Measurements from ENCODE around the gene PCSK5.
"Not testable (repeated sequence)": the region's sequence is repeated elsewhere in the genome, so short reads cannot be mapped to it uniquely, and the experiment has no call there.

The PCSK5 gene

GRCh38 chr9:75891277-75891741, 836 bp downstream of the PCSK5 start:
- DNase-seq = no peak

DNA sequence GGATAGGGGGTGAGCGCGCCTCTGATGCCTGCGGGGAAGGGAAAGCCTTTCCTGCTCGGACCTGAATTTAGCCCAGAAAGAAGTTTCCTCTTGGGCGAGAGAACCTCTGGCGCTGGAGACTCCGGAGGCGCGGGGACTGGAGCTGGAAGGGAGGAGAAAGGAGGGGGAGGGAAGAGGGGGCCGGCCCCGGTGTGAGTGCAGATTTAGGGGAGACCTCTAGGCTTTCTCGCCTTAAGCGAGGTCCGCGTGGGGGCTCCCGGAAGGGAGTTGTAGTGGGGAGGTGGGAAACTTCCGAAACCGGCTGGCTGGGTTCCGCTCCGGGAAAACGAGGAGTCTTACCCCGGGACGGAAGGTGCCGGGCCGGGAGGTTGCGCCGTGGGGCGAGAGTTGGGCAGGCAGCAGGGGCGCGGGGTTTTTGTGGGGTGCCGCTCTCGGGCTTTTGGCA, 1.3 kb downstream of the PCSK5 start:
- DNase-seq = no peak

GRCh38 chr9:75892216-75892911, 1.9 kb downstream of the PCSK5 start:
- no peak for DNase-seq

DNA sequence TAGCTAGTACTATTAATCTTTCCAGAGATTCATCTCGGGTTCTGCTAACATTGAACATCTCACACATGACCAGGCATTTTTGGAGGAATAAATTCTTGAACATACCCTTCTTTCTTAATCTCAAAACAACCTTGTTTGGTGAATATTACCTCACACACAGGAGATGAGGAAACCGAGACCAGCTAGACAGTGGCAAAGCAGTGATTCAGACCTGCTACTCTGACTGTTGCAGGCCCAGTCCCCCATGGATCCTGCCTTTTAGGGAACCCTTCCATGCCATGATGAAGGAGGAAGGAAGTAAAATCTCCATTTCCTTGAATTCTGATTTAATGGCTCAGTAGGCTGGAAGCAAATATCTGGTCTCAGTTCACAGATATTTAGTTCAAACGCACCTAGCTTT, 2.6 kb downstream of the PCSK5 start:
- DNase-seq = no peak

- DNase-seq = no peak
These were observed 4.1 kb downstream of the PCSK5 start for GRCh38 chr9:75894566-75894965.

DNA sequence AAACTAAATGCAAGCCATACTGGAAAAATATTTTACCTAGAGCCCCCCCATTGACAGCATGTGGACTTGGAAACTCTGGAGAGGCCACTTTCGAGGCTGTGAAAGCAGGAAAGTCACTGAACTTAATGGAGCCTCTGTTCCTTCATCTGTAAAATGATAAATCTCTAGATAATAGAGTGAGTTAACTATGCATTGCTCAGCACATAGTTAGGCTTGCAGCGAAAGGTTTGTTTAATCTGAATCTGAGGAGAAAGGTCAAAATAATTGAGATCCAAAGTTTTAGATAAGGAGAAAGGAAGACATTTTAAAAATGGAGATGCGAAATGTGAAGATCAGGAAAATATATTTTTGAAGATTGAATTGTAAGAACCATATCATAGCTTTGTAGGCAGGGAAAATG, 4.6 kb downstream of the PCSK5 start:
- DNase-seq = no peak

GRCh38 chr9:75896193-75896592, 5.7 kb downstream of the PCSK5 start:
- no peak for DNase-seq

DNA sequence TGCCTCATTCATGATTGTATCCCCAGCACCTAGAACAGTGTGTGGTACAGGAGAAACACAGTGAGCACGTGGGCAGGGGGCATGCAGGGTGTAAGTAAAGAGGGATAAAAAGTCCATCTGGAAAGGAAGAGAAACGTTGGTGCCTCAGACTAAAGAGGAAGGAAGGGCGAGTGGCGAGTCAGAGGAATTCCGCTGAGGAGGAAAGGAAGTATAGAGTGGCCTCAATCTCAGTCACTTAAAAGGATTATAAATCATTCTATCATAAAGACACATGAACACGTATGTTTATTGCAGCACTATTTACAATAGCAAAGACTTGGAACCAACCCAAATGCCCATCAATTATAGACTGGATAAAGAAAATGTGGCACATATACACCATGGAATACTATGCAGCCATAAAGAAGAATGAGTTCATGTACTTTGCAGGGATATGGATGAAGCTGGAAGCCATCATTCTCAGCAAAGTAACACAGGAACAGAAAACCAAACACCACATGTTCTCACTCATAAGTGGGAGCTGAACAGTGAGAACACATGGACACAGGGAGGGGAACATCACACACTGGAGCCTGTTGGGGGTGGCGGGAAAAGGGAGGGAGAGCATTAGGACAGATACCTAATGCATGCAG, 10.5 kb downstream of the PCSK5 start:
- not testable (repeated sequence) for DNase-seq

- no peak for DNase-seq
These were observed 13.4 kb downstream of the PCSK5 start for GRCh38 chr9:75903785-75904360.

DNA sequence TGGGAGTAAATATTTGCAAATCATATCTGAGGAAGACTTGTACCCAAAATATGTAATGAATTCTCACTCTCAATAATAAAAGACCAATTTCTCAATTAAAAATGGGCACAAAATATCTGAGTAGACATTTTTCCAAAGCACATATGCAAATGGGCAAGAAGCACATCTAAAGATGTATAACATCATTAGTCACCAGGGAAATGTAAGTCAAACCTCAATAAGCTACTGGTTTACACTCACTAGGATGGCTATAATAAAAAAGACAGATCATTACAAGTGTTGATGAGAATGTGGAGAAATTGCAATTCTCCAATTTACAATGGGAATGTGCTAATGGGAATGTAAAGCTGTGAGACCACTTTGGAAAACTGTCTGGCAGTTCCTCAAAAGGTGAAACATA, 13.9 kb downstream of the PCSK5 start:
- DNase-seq = no peak

DNA sequence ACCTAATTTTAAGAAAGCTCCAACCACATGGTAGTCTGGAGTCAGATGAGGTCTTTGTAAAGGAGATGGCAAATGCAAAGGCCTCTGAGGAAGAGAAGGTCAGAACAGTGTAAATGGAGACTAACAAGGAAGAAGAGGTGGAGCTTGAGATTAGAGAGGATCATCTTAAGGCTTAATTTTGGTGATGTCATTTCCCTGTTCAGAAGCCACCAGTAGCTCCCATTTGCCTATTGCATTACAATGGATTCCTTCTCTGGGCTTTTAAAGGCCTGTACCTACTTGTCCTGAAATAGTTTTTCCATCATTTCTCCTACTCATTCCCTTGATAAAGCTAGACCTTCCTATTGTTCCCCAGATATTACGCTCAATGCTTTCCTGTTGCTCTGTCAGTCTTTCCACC, 16.1 kb downstream of the PCSK5 start:
- DNase-seq = no peak

- DNase-seq = no peak
These were observed 16.9 kb downstream of the PCSK5 start for GRCh38 chr9:75907329-75907728.

- no peak for DNase-seq
These were observed 17.4 kb downstream of the PCSK5 start for GRCh38 chr9:75907923-75908322.

- no peak for DNase-seq
These were observed 19.3 kb downstream of the PCSK5 start for GRCh38 chr9:75909776-75910175.

- no peak for DNase-seq
These were observed 20.3 kb downstream of the PCSK5 start for GRCh38 chr9:75910731-75911130.

GRCh38 chr9:75911390-75911789, 20.9 kb downstream of the PCSK5 start:
- no peak for DNase-seq

DNA sequence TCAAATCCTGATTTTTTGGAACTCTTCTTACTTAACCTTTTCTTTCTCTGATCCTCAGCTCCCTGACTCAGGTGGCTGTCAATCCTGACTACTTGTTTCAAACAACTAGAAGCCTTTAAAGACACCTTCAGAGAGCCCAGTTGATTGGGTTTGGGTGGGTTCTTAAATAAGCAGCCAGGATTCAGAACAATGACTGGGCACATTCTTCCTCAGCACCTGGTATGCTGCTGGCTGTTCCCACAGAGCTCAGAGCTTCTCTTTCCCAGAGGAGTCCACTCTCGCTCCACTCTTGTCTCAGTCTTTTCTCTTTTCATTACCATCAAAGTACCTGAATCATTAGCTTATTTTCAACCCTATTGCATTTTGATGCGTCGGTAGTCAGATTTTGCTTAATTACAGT, 22.5 kb downstream of the PCSK5 start:
- DNase-seq = no peak

DNA sequence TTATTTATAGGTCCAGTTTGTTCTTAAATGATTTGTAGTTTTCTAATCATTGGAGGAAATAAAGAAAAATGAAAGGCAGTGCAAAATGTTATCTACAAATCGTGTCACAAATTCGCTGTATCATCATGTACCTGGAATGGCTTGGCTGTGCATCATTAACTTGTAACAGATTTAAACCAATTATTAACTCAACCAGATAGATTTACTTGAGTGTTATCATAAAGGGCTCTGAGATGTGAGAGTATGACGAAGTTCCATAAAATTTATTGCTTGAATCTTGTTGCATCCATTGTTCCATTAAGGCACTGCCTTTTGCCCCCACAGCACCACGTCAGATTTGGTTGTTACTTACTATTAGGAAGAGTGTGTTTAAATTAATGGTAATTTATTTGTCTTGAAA, 23.5 kb downstream of the PCSK5 start:
- DNase-seq = no peak

- no peak for DNase-seq
These were observed 24.5 kb downstream of the PCSK5 start for GRCh38 chr9:75914883-75915452.

DNA sequence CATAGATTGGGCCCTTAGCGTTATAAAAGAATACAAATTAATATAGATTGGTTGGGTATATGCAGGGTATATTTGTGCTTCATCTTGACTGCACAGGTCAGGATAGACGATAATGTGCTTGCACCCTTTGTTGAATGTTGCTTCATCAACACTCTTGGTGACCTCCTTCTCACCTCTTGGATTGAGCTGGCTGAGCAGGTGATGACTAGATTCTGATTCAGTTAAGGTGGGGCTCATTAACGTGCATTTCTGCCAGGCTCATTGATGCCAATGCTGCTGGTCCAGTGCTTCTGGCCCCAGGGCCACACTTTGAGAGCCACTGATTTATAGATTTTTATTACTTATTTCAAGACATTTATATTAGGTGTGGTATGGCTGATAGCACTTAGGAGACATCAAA, 27.7 kb downstream of the PCSK5 start:
- DNase-seq = no peak

- DNase-seq = no peak
These were observed 28.4 kb downstream of the PCSK5 start for GRCh38 chr9:75918909-75919308.

DNA sequence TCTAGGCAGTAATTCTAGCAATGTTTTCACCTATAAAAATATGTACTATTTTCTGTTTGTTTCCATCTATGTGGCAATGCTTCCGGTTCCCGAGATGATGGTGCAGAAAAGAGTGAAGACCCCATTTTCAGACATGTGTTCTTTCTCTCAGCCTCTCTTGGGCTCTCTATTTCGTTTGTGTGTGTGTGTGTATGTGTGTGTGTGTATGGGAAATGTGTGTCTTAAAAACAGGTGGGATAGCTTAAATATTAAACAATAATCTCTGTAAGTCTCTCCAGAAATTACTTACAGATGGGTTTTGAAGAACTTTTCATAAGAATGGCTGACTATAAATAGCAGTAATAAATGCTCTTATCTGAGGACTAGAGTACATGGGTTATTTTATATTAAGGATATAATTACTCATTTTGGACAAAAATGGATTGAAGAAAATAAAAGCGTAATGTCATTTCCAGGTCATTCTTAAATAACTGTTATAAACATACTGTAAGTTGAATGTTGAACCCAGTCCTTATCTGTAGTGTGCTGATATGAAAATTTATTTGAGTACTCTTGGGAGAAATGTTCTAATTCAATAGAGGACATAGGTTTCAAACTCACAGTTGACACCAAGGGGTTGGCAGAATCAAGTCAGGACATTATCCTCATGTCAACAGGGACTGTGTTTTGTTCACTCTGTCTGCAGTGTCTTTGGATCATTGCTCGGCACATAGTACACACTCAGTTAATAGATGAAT, 31.1 kb downstream of the PCSK5 start:
- no peak for DNase-seq

DNA sequence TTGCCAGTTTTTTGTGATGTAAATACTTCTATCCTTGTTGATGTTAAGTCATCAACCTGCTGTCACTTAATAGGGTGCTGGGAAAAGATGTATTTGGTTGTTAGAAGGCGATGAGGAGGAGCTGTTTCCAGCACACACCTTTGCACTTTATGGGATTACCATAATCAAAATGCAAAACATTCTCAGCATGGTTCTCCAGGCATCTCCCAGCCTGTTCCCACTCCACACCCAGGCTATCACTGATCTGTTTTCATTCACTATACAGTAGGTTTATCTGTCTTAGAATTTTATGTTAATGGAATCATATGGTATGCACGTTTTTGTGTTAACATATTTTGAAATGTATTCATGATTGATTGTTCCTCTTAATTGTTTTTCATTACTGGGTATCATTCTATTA, 35.9 kb downstream of the PCSK5 start:
- DNase-seq = no peak
